HEK293 (cell line): ENCODE results near the gene ICAM2.

Experiments
- CTCF ChIA-PET: fragments of 350-600 bp; formaldehyde crosslinking; extraction: SDS; loops from one replicate; lab custom pipeline; 2021; ENCODE audit warnings: antibody characterized with exemption; lab: Yijun Ruan, JAX
- POLR2A ChIA-PET: fragments of 300-600 bp; formaldehyde crosslinking; extraction: SDS; loops from one replicate; lab custom pipeline; 2020; ENCODE audit warnings: antibody characterized with exemption, inconsistent platforms; lab: Yijun Ruan, JAX
- H3K27ac ChIP-seq: fragments of 200-500 bp; sonication (Bioruptor generic); 2 replicates; pipeline ENCODE4 v1.5.1; 2014; ENCODE audit warnings: low read depth, low read length, control low read depth, inconsistent platforms; ENCODE audit errors: extremely low read depth
- H3K36me3 ChIP-seq, 2 experiments: fragments of 200-500 bp in 1 of 2; sonication (Bioruptor generic) in 1 of 2; 1 replicate in 1 of 2; 2 replicates in 1 of 2; pipeline ENCODE4 v1.5.1; 2014 to 2017; ENCODE audit warnings: inconsistent platforms in 2 of 2, low read length in 2 of 2; ENCODE audit not compliant: control insufficient read depth in 2 of 2, insufficient read depth in 1 of 2
- H3K4me1 ChIP-seq: fragments of 200-500 bp; sonication (Bioruptor generic); 2 replicates; pipeline ENCODE4 v1.5.1; 2014; ENCODE audit warnings: mild to moderate bottlenecking, low read length, inconsistent platforms; ENCODE audit not compliant: control insufficient read depth, insufficient read depth
- H3K4me3 ChIP-seq: 2 replicates; pipeline ENCODE4 v1.5.1; 2011; ENCODE audit warnings: low read depth, mild to moderate bottlenecking, control low read depth, low read length, moderate library complexity
- H3K9me3 ChIP-seq: fragments of 200-500 bp; sonication (Bioruptor generic); 2 replicates; pipeline ENCODE4 v1.5.1; 2014; ENCODE audit warnings: low read depth, low read length, inconsistent platforms; ENCODE audit not compliant: control insufficient read depth, insufficient read depth
- HOXD13 ChIP-seq: sonication (generic); formaldehyde crosslinking; IDR thresholded peaks from 2 replicates; pipeline ENCODE4 v1.8.0; 2022; ENCODE audit warnings: missing genetic modification reagents, borderline replicate concordance
- MZF1 ChIP-seq: fragments of 450-650 bp; formaldehyde crosslinking; IDR thresholded peaks from 2 replicates; pipeline ENCODE4 v1.5.1; 2017; ENCODE audit warnings: missing biosample characterization, missing genetic modification characterization, borderline replicate concordance
- RBAK ChIP-seq: fragments of 450-650 bp; formaldehyde crosslinking; IDR thresholded peaks from 2 replicates; pipeline ENCODE4 v1.5.1; 2016; ENCODE audit warnings: missing biosample characterization, missing genetic modification characterization
- REPIN1 ChIP-seq: fragments of 450-650 bp; formaldehyde crosslinking; IDR thresholded peaks from 2 replicates; pipeline ENCODE4 v1.5.1; 2017; ENCODE audit warnings: missing biosample characterization, missing genetic modification characterization, low read depth
- SCRT1 ChIP-seq: fragments of 450-650 bp; formaldehyde crosslinking; IDR thresholded peaks from 2 replicates; pipeline ENCODE4 v1.5.1; 2016; ENCODE audit warnings: missing biosample characterization, missing genetic modification characterization, borderline replicate concordance
- ZNF155 ChIP-seq: fragments of 450-650 bp; formaldehyde crosslinking; IDR thresholded peaks from 2 replicates; pipeline ENCODE4 v1.5.1; 2016; ENCODE audit warnings: missing biosample characterization, missing genetic modification characterization
- ZNF184 ChIP-seq: fragments of 450-650 bp; IDR thresholded peaks from 2 replicates; pipeline ENCODE4 v1.5.1; 2018; ENCODE audit warnings: missing biosample characterization, mild to moderate bottlenecking, missing genetic modification characterization
- ZNF391 ChIP-seq: fragments of 450-650 bp; formaldehyde crosslinking; IDR thresholded peaks from 2 replicates; pipeline ENCODE4 v1.5.1; 2016; ENCODE audit warnings: low read depth, missing biosample characterization, missing genetic modification characterization, borderline replicate concordance
- ZNF561 ChIP-seq: fragments of 450-650 bp; IDR thresholded peaks from 2 replicates; pipeline ENCODE4 v1.5.1; 2018; ENCODE audit warnings: missing biosample characterization, missing genetic modification characterization, borderline replicate concordance
- ZNF610 ChIP-seq: fragments of 450-650 bp; formaldehyde crosslinking; IDR thresholded peaks from 2 replicates; pipeline ENCODE4 v1.5.1; 2016; ENCODE audit warnings: missing biosample characterization, missing genetic modification characterization, borderline replicate concordance
- ZNF747 ChIP-seq: fragments of 450-650 bp; formaldehyde crosslinking; IDR thresholded peaks from 2 replicates; pipeline ENCODE4 v1.5.1; 2016; ENCODE audit warnings: missing biosample characterization, missing genetic modification characterization
- TF ChIP-seq, protein P1 (sequence below): fragments of 450-650 bp; formaldehyde crosslinking; IDR thresholded peaks from 2 replicates; pipeline ENCODE4 v1.5.1; 2016; ENCODE audit warnings: missing biosample characterization, missing genetic modification characterization, borderline replicate concordance
- TF ChIP-seq, protein P2 (sequence below): fragments of 450-650 bp; formaldehyde crosslinking; IDR thresholded peaks from 2 replicates; pipeline ENCODE4 v1.5.0; 2017; ENCODE audit warnings: missing biosample characterization, missing genetic modification characterization, borderline replicate concordance
- TF ChIP-seq, protein P3 (sequence below): fragments of 450-650 bp; formaldehyde crosslinking; IDR thresholded peaks from 2 replicates; pipeline ENCODE4 v1.5.1; 2016; ENCODE audit warnings: missing biosample characterization, missing genetic modification characterization

Gene ICAM2

DNA sequence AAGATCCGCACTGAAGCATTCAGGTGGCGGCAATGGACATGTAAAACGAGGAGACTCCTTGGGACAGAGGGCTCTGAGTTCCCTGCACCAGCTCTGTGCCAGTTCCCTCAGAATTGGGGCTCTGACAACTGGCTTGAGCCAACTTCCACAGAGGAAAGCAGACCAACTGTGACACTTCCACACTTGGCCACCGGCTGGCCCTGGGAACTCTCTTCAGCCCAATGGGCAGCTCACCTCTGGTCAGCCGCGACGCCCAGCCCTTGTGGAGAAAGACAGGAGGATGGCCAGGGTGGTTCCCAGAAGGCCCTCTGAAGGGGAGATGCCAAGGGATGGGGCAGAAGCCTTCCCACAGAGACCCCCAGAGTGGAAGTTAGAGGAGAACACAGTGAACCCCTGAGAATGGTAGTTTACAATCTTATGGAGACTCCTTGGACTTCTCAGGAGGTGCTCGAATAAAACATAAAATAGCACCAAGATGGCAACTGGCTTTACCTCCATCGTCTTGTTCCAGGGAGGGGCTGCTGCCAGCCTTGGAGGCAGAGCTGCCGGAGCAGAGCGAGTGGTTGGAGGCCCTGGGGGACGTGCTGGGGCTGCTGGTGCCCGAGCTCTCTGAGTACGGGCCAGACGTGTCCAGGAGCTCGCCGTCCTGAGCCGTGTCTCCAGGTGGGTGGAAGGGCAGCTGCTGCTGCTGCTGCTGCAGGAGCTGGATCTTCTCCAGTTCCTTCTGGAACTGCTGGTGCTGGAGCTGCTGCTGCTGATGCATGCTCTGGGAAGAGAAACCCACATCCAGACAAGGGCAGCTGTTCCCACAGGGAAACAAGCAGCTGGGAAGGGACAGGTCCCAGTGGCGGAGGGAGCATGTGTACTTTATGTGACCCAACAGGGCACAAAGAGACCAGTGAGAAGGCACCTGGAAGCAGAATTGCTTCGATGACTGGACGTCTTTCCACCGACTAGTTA, 35.0 kb upstream of the ICAM2 start:
- POLR2A ChIA-PET = no interaction called here
- Histone ChIP-seq H3K9me3 (no peaks in the 10 kb centered on the region), H3K36me3 (peaks cover 0 to 55% of the 10 kb centered on the region in 2 experiments; a peak in 2 of 3 replicates), H3K27ac (no peak overlapping the region), H3K4me3 (no peak overlapping the region), H3K4me1 (no peaks in the 10 kb centered on the region)
- TF ChIP-seq, protein P1, sequence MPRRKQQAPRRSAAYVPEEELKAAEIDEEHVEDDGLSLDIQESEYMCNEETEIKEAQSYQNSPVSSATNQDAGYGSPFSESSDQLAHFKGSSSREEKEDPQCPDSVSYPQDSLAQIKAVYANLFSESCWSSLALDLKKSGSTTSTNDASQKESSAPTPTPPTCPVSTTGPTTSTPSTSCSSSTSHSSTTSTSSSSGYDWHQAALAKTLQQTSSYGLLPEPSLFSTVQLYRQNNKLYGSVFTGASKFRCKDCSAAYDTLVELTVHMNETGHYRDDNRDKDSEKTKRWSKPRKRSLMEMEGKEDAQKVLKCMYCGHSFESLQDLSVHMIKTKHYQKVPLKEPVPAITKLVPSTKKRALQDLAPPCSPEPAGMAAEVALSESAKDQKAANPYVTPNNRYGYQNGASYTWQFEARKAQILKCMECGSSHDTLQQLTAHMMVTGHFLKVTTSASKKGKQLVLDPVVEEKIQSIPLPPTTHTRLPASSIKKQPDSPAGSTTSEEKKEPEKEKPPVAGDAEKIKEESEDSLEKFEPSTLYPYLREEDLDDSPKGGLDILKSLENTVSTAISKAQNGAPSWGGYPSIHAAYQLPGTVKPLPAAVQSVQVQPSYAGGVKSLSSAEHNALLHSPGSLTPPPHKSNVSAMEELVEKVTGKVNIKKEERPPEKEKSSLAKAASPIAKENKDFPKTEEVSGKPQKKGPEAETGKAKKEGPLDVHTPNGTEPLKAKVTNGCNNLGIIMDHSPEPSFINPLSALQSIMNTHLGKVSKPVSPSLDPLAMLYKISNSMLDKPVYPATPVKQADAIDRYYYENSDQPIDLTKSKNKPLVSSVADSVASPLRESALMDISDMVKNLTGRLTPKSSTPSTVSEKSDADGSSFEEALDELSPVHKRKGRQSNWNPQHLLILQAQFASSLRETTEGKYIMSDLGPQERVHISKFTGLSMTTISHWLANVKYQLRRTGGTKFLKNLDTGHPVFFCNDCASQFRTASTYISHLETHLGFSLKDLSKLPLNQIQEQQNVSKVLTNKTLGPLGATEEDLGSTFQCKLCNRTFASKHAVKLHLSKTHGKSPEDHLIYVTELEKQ (tag by site-specific recombination) = no peak
- TF ChIP-seq ZNF747 (tag by site-specific recombination) (no peak), ZNF391 (tag by site-specific recombination) (no peak), RBAK (tag by site-specific recombination) (no peak), ZNF155 (tag by site-specific recombination) (no peak), MZF1 (tag by site-specific recombination) (no peak), REPIN1 (no peak), SCRT1 (tag by site-specific recombination) (no peak), ZNF184 (tag by site-specific recombination) (no peak), ZNF561 (tag by site-specific recombination) (no peak), HOXD13 (CRISPR knock-in tag) (no peak)
- TF ChIP-seq, protein P2, sequence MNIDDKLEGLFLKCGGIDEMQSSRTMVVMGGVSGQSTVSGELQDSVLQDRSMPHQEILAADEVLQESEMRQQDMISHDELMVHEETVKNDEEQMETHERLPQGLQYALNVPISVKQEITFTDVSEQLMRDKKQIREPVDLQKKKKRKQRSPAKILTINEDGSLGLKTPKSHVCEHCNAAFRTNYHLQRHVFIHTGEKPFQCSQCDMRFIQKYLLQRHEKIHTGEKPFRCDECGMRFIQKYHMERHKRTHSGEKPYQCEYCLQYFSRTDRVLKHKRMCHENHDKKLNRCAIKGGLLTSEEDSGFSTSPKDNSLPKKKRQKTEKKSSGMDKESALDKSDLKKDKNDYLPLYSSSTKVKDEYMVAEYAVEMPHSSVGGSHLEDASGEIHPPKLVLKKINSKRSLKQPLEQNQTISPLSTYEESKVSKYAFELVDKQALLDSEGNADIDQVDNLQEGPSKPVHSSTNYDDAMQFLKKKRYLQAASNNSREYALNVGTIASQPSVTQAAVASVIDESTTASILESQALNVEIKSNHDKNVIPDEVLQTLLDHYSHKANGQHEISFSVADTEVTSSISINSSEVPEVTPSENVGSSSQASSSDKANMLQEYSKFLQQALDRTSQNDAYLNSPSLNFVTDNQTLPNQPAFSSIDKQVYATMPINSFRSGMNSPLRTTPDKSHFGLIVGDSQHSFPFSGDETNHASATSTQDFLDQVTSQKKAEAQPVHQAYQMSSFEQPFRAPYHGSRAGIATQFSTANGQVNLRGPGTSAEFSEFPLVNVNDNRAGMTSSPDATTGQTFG (tag by site-specific recombination) = no peak
- TF ChIP-seq, protein P3, sequence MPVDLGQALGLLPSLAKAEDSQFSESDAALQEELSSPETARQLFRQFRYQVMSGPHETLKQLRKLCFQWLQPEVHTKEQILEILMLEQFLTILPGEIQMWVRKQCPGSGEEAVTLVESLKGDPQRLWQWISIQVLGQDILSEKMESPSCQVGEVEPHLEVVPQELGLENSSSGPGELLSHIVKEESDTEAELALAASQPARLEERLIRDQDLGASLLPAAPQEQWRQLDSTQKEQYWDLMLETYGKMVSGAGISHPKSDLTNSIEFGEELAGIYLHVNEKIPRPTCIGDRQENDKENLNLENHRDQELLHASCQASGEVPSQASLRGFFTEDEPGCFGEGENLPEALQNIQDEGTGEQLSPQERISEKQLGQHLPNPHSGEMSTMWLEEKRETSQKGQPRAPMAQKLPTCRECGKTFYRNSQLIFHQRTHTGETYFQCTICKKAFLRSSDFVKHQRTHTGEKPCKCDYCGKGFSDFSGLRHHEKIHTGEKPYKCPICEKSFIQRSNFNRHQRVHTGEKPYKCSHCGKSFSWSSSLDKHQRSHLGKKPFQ = no peak
- TF ChIP-seq, all 188 proteins: peak for 0
- CTCF ChIA-PET = interaction anchor here (0.7 to 3.4 kb wide), 4 partner anchors 26 to 104 kb away, joined by 4 to 19 read pairs (median 14); no protein-coding TSS in a partner anchor

DNA sequence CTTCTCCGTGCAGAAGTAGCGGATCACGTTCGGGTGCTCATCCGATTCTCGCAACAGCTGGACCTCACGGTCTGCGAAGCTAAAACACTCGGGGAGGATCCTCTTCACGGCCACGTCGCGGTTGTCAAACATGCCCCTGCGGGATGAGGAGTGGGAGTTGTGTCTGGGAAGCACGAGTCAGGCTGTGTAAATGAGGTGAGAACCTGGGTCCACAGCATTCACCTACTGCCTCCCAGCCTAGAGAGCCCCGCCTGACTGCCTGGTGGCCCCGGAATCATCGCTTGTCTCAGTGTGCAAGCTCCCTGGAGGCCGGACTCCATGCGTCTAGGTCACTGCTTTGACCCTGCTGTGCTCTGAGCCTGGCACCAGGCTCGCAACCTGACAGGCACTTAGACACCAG, 33.9 kb upstream of the ICAM2 start:
- CTCF ChIA-PET = interaction anchor here (1.2 to 3.4 kb wide), 3 partner anchors 9 to 79 kb away, joined by 3 to 19 read pairs (median 3); no protein-coding TSS in a partner anchor
- no peaks in the 10 kb centered on the region for H3K4me1 ChIP-seq
- POLR2A ChIA-PET = no interaction called here
- no peaks in the 10 kb centered on the region for H3K9me3 ChIP-seq
- H3K36me3 ChIP-seq = peaks cover 0 to 61% of the 10 kb centered on the region in 2 experiments; a peak in 1 of 3 replicates
- no peak for TF ChIP-seq ZNF610 (tag by site-specific recombination)
- H3K4me3 ChIP-seq = no peak overlapping the region
- no peak overlapping the region for H3K27ac ChIP-seq
